ENCODE results near the gene RXRG. TPM values are rescaled to one million over a fixed set of nuclear protein-coding genes. Genes with fewer than 3 reads are reported as not detected.

Gene RXRG
- polyA plus RNA-seq, 1 donor (not counting 4 experiments of a cell fraction or from before 2014, with no cell fraction given), result not detected

- H3K9ac ChIP-seq (ENCODE audit: control insufficient read depth, extremely low read depth, insufficient read depth, low read length), result no peak overlapping the region
- H3K4me2 ChIP-seq (ENCODE audit: control insufficient read depth, extremely low read depth, insufficient read depth, low read depth, low read length), result no peak overlapping the region
- no peaks in the 10 kb centered on the region for H3K4me1 ChIP-seq (ENCODE audit: control insufficient read depth, extremely low read depth, insufficient read depth, low read length)
- no peak overlapping the region for H3K4me3 ChIP-seq (ENCODE audit: control insufficient read depth in 2 of 3, extremely low read depth in 1 of 3, insufficient read depth in 2 of 3, low read depth in 1 of 3, low read length in 3 of 3)
- no peaks in the 10 kb centered on the region for H4K20me1 ChIP-seq (ENCODE audit: control insufficient read depth, extremely low read depth, insufficient read depth, low read length)
- no peaks in the 10 kb centered on the region for H3K9me1 ChIP-seq (ENCODE audit: control insufficient read depth, extremely low read depth, insufficient read depth, low read length)
- dilution Hi-C loops (cut with MboI; ENCODE audit: extremely low pct_ligation_motif_present, low sequenced_read_pairs), result no loop called here
- no peaks in the 10 kb centered on the region for H3K79me2 ChIP-seq (ENCODE audit: control insufficient read depth, insufficient read depth, low read length)
- no peak for TF ChIP-seq CTCF (optimal IDR thresholded peaks at IDR 0.05 in 1 of 3, IDR thresholded peaks at IDR 0.05 in 1 of 3, conservative IDR thresholded peaks at IDR 0.05 in 1 of 3; ENCODE audit: extremely low read depth in 1 of 3, insufficient read depth in 2 of 3, low read length in 3 of 3)
- peak; percentile 41 for TF ChIP-seq EZH2 (IDR thresholded peaks at IDR 0.05; ENCODE audit: low read length)
- no peak overlapping the region for H3K27ac ChIP-seq (ENCODE audit: control insufficient read depth, insufficient read depth, low read length)
- H3K36me3 ChIP-seq (ENCODE audit: control insufficient read depth in 2 of 2, extremely low read depth in 1 of 2, insufficient read depth in 2 of 2, low read length in 2 of 2), result no peaks in the 10 kb centered on the region
- DNase-seq (ENCODE audit: low read depth, low spot score) (no peak), FAIRE-seq (no peak)
- H3K27me3 ChIP-seq (ENCODE audit: control insufficient read depth, extremely low read depth, insufficient read depth, low read length), result peaks cover 81% of the 10 kb centered on the region
- no peaks in the 10 kb centered on the region for H3K9me3 ChIP-seq (ENCODE audit: control insufficient read depth, low read depth, low read length)
- no peak overlapping the region for H2AFZ ChIP-seq (ENCODE audit: control insufficient read depth, low read length)
Observed at GRCh38 chr1:165355139-165355976, 89.6 kb downstream of the RXRG start.

- Histone ChIP-seq H3K9ac (ENCODE audit: control insufficient read depth, extremely low read depth, insufficient read depth, low read length) (no peak overlapping the region), H3K4me3 (ENCODE audit: control insufficient read depth in 2 of 3, extremely low read depth in 1 of 3, insufficient read depth in 2 of 3, low read depth in 1 of 3, low read length in 3 of 3) (no peak overlapping the region), H3K4me1 (ENCODE audit: control insufficient read depth, extremely low read depth, insufficient read depth, low read length) (no peaks in the 10 kb centered on the region), H3K27me3 (ENCODE audit: control insufficient read depth, extremely low read depth, insufficient read depth, low read length) (peaks cover 85% of the 10 kb centered on the region), H3K9me3 (ENCODE audit: control insufficient read depth, low read depth, low read length) (no peaks in the 10 kb centered on the region), H3K4me2 (ENCODE audit: control insufficient read depth, extremely low read depth, insufficient read depth, low read depth, low read length) (no peak overlapping the region), H4K20me1 (ENCODE audit: control insufficient read depth, extremely low read depth, insufficient read depth, low read length) (no peaks in the 10 kb centered on the region), H3K9me1 (ENCODE audit: control insufficient read depth, extremely low read depth, insufficient read depth, low read length) (no peaks in the 10 kb centered on the region), H3K27ac (ENCODE audit: control insufficient read depth, insufficient read depth, low read length) (no peak overlapping the region), H3K79me2 (ENCODE audit: control insufficient read depth, insufficient read depth, low read length) (no peaks in the 10 kb centered on the region), H3K36me3 (ENCODE audit: control insufficient read depth in 2 of 2, extremely low read depth in 1 of 2, insufficient read depth in 2 of 2, low read length in 2 of 2) (no peaks in the 10 kb centered on the region), H2AFZ (ENCODE audit: control insufficient read depth, low read length) (no peak overlapping the region)
- TF ChIP-seq CTCF (optimal IDR thresholded peaks at IDR 0.05 in 1 of 3, IDR thresholded peaks at IDR 0.05 in 1 of 3, conservative IDR thresholded peaks at IDR 0.05 in 1 of 3; ENCODE audit: extremely low read depth in 1 of 3, insufficient read depth in 2 of 3, low read length in 3 of 3) (no peak), EZH2 (IDR thresholded peaks at IDR 0.05; ENCODE audit: low read length) (no peak)
- DNase-seq (ENCODE audit: low read depth, low spot score) (no peak), FAIRE-seq (no peak)
- dilution Hi-C loops (cut with MboI; ENCODE audit: extremely low pct_ligation_motif_present, low sequenced_read_pairs), result no loop called here
Observed at GRCh38 chr1:165354739-165355138, 90.2 kb downstream of the RXRG start.
